Measurements from ENCODE around the gene C11orf21. TPM values are rescaled to one million over a fixed set of nuclear protein-coding genes. Genes with fewer than 3 reads are reported as not detected.
A peak's percentile ranks its signal among the peaks of the same experiment; 100 is the strongest.

The C11orf21 gene
- total RNA-seq, 3 donors from 2014 or later, result 0.33 to 1.0 (median 0.96) TPM

GRCh38 chr11:2259466-2259830 lies 42.3 kb downstream of the C11orf21 start:
- Histone ChIP-seq H3K36me3 (no peaks in the 10 kb centered on the region), H3K4me3 (no peak overlapping the region), H3K27ac (no peak overlapping the region), H3K27me3 (no peaks in the 10 kb centered on the region), H3K9me3 (no peaks in the 10 kb centered on the region), H3K4me1 (peaks cover 0 to 4% of the 10 kb centered on the region in 2 donors)
- DNase-seq (ENCODE audit: low spot score in 2 of 2), result peak in 1 of 2 donors; percentile 34
- intact Hi-C loops (cut with DNase I; ENCODE audit: low total_unique reads), result no loop called here
- TF ChIP-seq POLR2A (IDR thresholded peaks at IDR 0.05) (no peak), POLR2AphosphoS5 (IDR thresholded peaks at IDR 0.05) (no peak), CTCF (IDR thresholded peaks at IDR 0.05) (no peak)

- Histone ChIP-seq H3K36me3 (no peaks in the 10 kb centered on the region), H3K4me1 (peaks cover 0 to 4% of the 10 kb centered on the region in 2 donors), H3K9me3 (no peaks in the 10 kb centered on the region), H3K4me3 (no peak overlapping the region), H3K27me3 (no peaks in the 10 kb centered on the region), H3K27ac (no peak overlapping the region)
- intact Hi-C loops (cut with DNase I; ENCODE audit: low total_unique reads), result no loop called here
- TF ChIP-seq POLR2A (IDR thresholded peaks at IDR 0.05) (no peak), CTCF (IDR thresholded peaks at IDR 0.05) (no peak), POLR2AphosphoS5 (IDR thresholded peaks at IDR 0.05) (no peak)
- DNase-seq (ENCODE audit: low spot score in 2 of 2), result peak in 1 of 2 donors; percentile 47
Measured at GRCh38 chr11:2258501-2259465, 42.9 kb downstream of the C11orf21 start.

GRCh38 chr11:2256951-2257700 lies 44.6 kb downstream of the C11orf21 start:
- no peaks in the 10 kb centered on the region for H3K9me3 ChIP-seq
- intact Hi-C loops (cut with DNase I; ENCODE audit: low total_unique reads), result no loop called here
- peak overlapping the region; percentile 73 to 89 for H3K27ac ChIP-seq
- no peak for TF ChIP-seq CTCF (IDR thresholded peaks at IDR 0.05)
- no peak for TF ChIP-seq POLR2AphosphoS5 (IDR thresholded peaks at IDR 0.05)
- peak overlapping the region in 2 of 3 donors; percentile 12 to 49 for H3K4me3 ChIP-seq
- DNase-seq (ENCODE audit: low spot score in 2 of 2), result peak; percentile 83 to 93
- H3K36me3 ChIP-seq, result no peaks in the 10 kb centered on the region
- H3K4me1 ChIP-seq, result peaks cover 0 to 4% of the 10 kb centered on the region in 2 donors
- H3K27me3 ChIP-seq, result no peaks in the 10 kb centered on the region

GRCh38 chr11:2256293-2256913 lies 45.3 kb downstream of the C11orf21 start:
- intact Hi-C loops (cut with DNase I; ENCODE audit: low total_unique reads), result no loop called here
- H3K36me3 ChIP-seq, result no peaks in the 10 kb centered on the region
- H3K4me1 ChIP-seq, result peaks cover 0 to 4% of the 10 kb centered on the region in 2 donors
- no peaks in the 10 kb centered on the region for H3K9me3 ChIP-seq
- TF ChIP-seq POLR2AphosphoS5 (IDR thresholded peaks at IDR 0.05) (no peak), POLR2A (IDR thresholded peaks at IDR 0.05) (no peak), CTCF (IDR thresholded peaks at IDR 0.05) (no peak)
- peak overlapping the region in 1 of 2 donors; percentile 12 for H3K27ac ChIP-seq
- no peaks in the 10 kb centered on the region for H3K27me3 ChIP-seq
- H3K4me3 ChIP-seq, result no peak overlapping the region
- DNase-seq (ENCODE audit: low spot score in 2 of 2), result peak in 1 of 2 donors; percentile 46
